Neuronal stem cell (in vitro differentiated cells): ENCODE results near the gene DNAH3.
"Not testable (repeated sequence)": the region's sequence is repeated elsewhere in the genome, so short reads cannot be mapped to it uniquely, and the experiment has no call there.

ENCODE experiments used
- DNase-seq: peaks from one replicate; pipeline ENCODE4 v3.0.0-alpha.2; 2013; ENCODE audit warnings: low spot score
- H2AFZ ChIP-seq: one replicate; pipeline ENCODE4 v1.6.1; 2013; ENCODE audit warnings: mild to moderate bottlenecking, low read length, inconsistent platforms
- H2AK5ac ChIP-seq: 2 replicates; pipeline ENCODE4 v1.6.1; 2013; ENCODE audit warnings: low read depth, mild to moderate bottlenecking, inconsistent platforms, low read length, moderate library complexity, mixed read lengths
- H2BK120ac ChIP-seq: 2 replicates; pipeline ENCODE4 v1.6.1; 2013; ENCODE audit warnings: low read depth, mild to moderate bottlenecking, inconsistent platforms, low read length, moderate library complexity, mixed read lengths
- H2BK12ac ChIP-seq: one replicate; pipeline ENCODE4 v1.6.1; 2013; ENCODE audit warnings: low read length, inconsistent platforms
- H2BK15ac ChIP-seq: 2 replicates; pipeline ENCODE4 v1.6.1; 2013; ENCODE audit warnings: mild to moderate bottlenecking, low read length, inconsistent platforms, mixed read lengths
- H2BK5ac ChIP-seq: one replicate; pipeline ENCODE4 v1.6.1; 2013; ENCODE audit warnings: inconsistent platforms, mild to moderate bottlenecking, low read length, moderate library complexity
- H3K14ac ChIP-seq: one replicate; pipeline ENCODE4 v1.6.1; 2013; ENCODE audit warnings: low read length, inconsistent platforms
- H3K18ac ChIP-seq: 2 replicates; pipeline ENCODE4 v1.6.1; 2013; ENCODE audit warnings: low read length, inconsistent platforms
- H3K23ac ChIP-seq: 2 replicates; pipeline ENCODE4 v1.6.1; 2013; ENCODE audit warnings: low read depth, mild to moderate bottlenecking, mixed read lengths, low read length, inconsistent platforms; ENCODE audit not compliant: poor library complexity
- H3K27ac ChIP-seq: replicated peaks from 3 replicates; pipeline ENCODE4 v1.5.1; 2013; ENCODE audit warnings: low read length, inconsistent platforms
- H3K27me3 ChIP-seq, 3 experiments: 2 replicates each; pipeline ENCODE4 v1.6.1; 2013; ENCODE audit warnings: low read length in 3 of 3, mild to moderate bottlenecking in 2 of 3, inconsistent platforms in 1 of 3, low read depth in 1 of 3, mixed read lengths in 1 of 3, moderate library complexity in 1 of 3; ENCODE audit not compliant: control insufficient read depth in 3 of 3, insufficient read depth in 3 of 3
- H3K36me3 ChIP-seq, 2 donors: replicated peaks in 1 of 2; 2 replicates each; pipeline ENCODE4 v1.6.1; 2013; ENCODE audit warnings: low read length in 2 of 2; ENCODE audit not compliant: control insufficient read depth in 2 of 2, insufficient read depth in 2 of 2
- H3K4ac ChIP-seq: 2 replicates; pipeline ENCODE4 v1.6.1; 2013; ENCODE audit warnings: inconsistent platforms, mild to moderate bottlenecking, low read length, moderate library complexity
- H3K4me1 ChIP-seq, 2 donors: 1 replicate in 1 of 2; 2 replicates in 1 of 2; pipeline ENCODE4 v1.6.1; 2013; ENCODE audit warnings: low read length in 2 of 2, low read depth in 1 of 2; ENCODE audit not compliant: control insufficient read depth in 2 of 2, insufficient read depth in 1 of 2
- H3K4me2 ChIP-seq: one replicate; pipeline ENCODE4 v1.6.1; 2013; ENCODE audit warnings: mild to moderate bottlenecking, low read length, inconsistent platforms; ENCODE audit not compliant: insufficient read depth, poor library complexity, severe bottlenecking
- H3K4me3 ChIP-seq, 2 donors: 2 replicates each; pipeline ENCODE4 v1.5.1; 2013; ENCODE audit warnings: low read length in 2 of 2, mild to moderate bottlenecking in 2 of 2, inconsistent platforms in 1 of 2, moderate library complexity in 1 of 2
- H3K79me1 ChIP-seq: one replicate; pipeline ENCODE4 v1.6.1; 2013; ENCODE audit warnings: low read depth, mild to moderate bottlenecking, inconsistent platforms, low read length, moderate library complexity
- H3K9ac ChIP-seq: one replicate; pipeline ENCODE4 v1.6.1; 2013; ENCODE audit warnings: mild to moderate bottlenecking, low read depth, low read length, inconsistent platforms; ENCODE audit not compliant: poor library complexity
- H3K9me3 ChIP-seq, 2 donors: replicated peaks in 1 of 2; 2 replicates each; pipeline versions ENCODE3 to v1.6.1; 2013; ENCODE audit warnings: low read length in 2 of 2, mild to moderate bottlenecking in 2 of 2, inconsistent platforms in 1 of 2, low read depth in 1 of 2, mixed read lengths in 1 of 2, moderate library complexity in 1 of 2; ENCODE audit not compliant: control insufficient read depth in 2 of 2, insufficient read depth in 1 of 2
- H4K8ac ChIP-seq: one replicate; pipeline ENCODE4 v1.6.1; 2013; ENCODE audit warnings: low read depth, mild to moderate bottlenecking, inconsistent platforms, low read length, moderate library complexity
- H4K91ac ChIP-seq: one replicate; pipeline ENCODE4 v1.6.1; 2013; ENCODE audit warnings: low read length, low read depth, mild to moderate bottlenecking, inconsistent platforms; ENCODE audit not compliant: poor library complexity
- WGBS, 2 donors: extraction: QIAGEN DNeasy Blood & Tissue Kit; methylation state at CpG; one replicate each; pipeline ENCODE4 v1.1.7; 2013; ENCODE audit warnings: missing lambda C conversion rate in 2 of 2, mixed read lengths in 1 of 2; ENCODE audit not compliant: insufficient read length in 2 of 2, insufficient replicate concordance in 1 of 2; ENCODE audit errors: extremely low coverage in 2 of 2; 5-methylcytosine and 5-hydroxymethylcytosine counted together

The DNAH3 gene

GRCh38 chr16:21001262-21001661 is 149.4 kb downstream of the DNAH3 start:
- no peak overlapping the region for H3K4me2 ChIP-seq
- H3K79me1 ChIP-seq, result no peaks in the 10 kb centered on the region
- no peak overlapping the region for H3K4ac ChIP-seq
- no peak overlapping the region for H2BK120ac ChIP-seq
- no peak overlapping the region for H3K18ac ChIP-seq
- H2AFZ ChIP-seq, result no peak overlapping the region
- no peak overlapping the region for H2BK12ac ChIP-seq
- H3K9me3 ChIP-seq, result no peaks in the 10 kb centered on the region
- no peak overlapping the region for H3K9ac ChIP-seq
- H3K27me3 ChIP-seq, result no peaks in the 10 kb centered on the region
- H3K4me3 ChIP-seq, result no peak overlapping the region
- H3K36me3 ChIP-seq, result no peaks in the 10 kb centered on the region
- H2BK5ac ChIP-seq, result no peak overlapping the region
- no peak overlapping the region for H4K91ac ChIP-seq
- H2BK15ac ChIP-seq, result no peak overlapping the region
- no peak overlapping the region for H3K14ac ChIP-seq
- DNase-seq, result peak; percentile 17
- no peak overlapping the region for H3K27ac ChIP-seq
- H3K23ac ChIP-seq, result no peak overlapping the region
- no peak overlapping the region for H2AK5ac ChIP-seq
- H4K8ac ChIP-seq, result no peak overlapping the region
- H3K4me1 ChIP-seq, result no peaks in the 10 kb centered on the region
- WGBS, 2 donors, result no CpG with 5 or more reads among the region's 3 CpGs

- Histone ChIP-seq H2BK120ac (no peak overlapping the region), H2AFZ (no peak overlapping the region), H3K4me1 (no peaks in the 10 kb centered on the region), H2AK5ac (no peak overlapping the region), H3K4ac (no peak overlapping the region), H3K23ac (no peak overlapping the region), H3K79me1 (no peaks in the 10 kb centered on the region), H3K9me3 (no peaks in the 10 kb centered on the region), H3K14ac (no peak overlapping the region), H3K4me2 (no peak overlapping the region), H3K27ac (no peak overlapping the region), H2BK5ac (no peak overlapping the region), H4K91ac (no peak overlapping the region), H3K27me3 (no peaks in the 10 kb centered on the region), H3K18ac (no peak overlapping the region), H3K9ac (no peak overlapping the region), H2BK15ac (no peak overlapping the region), H2BK12ac (no peak overlapping the region), H4K8ac (no peak overlapping the region), H3K4me3 (peak overlapping the region in 1 of 2 donors; percentile 22), H3K36me3 (no peaks in the 10 kb centered on the region)
- WGBS, 2 donors, result no CpG with 5 or more reads among the region's 5 CpGs
- DNase-seq, result no peak
Measured at GRCh38 chr16:20997147-20997546, 153.5 kb downstream of the DNAH3 start.

- Histone ChIP-seq H3K4me3 (no peak overlapping the region), H4K91ac (no peak overlapping the region), H2AFZ (no peak overlapping the region), H3K18ac (no peak overlapping the region), H2BK12ac (no peak overlapping the region), H2AK5ac (no peak overlapping the region), H3K36me3 (no peaks in the 10 kb centered on the region), H2BK5ac (no peak overlapping the region), H3K14ac (no peak overlapping the region), H3K4ac (no peak overlapping the region), H3K27ac (no peak overlapping the region), H3K4me2 (no peak overlapping the region), H3K9ac (no peak overlapping the region), H3K4me1 (no peaks in the 10 kb centered on the region), H4K8ac (no peak overlapping the region), H2BK15ac (no peak overlapping the region), H3K9me3 (no peaks in the 10 kb centered on the region), H2BK120ac (no peak overlapping the region), H3K27me3 (no peaks in the 10 kb centered on the region), H3K79me1 (no peaks in the 10 kb centered on the region), H3K23ac (no peak overlapping the region)
- DNase-seq, result no peak
- WGBS, 2 donors, result no CpG with 5 or more reads among the region's 4 CpGs
Measured at GRCh38 chr16:20995711-20996110, 154.9 kb downstream of the DNAH3 start.

GRCh38 chr16:20989496-20990070 is 161.1 kb downstream of the DNAH3 start:
- no CpG with 5 or more reads among the region's 38 CpGs for WGBS, 2 donors
- H3K9ac ChIP-seq, H3K4me2 ChIP-seq, H3K79me1 ChIP-seq, H3K9me3 ChIP-seq, H3K14ac ChIP-seq, H2BK15ac ChIP-seq, H3K4me3 ChIP-seq, H2AFZ ChIP-seq, H3K27ac ChIP-seq, H4K8ac ChIP-seq, H3K23ac ChIP-seq, H3K27me3 ChIP-seq, H3K36me3 ChIP-seq, H3K4ac ChIP-seq, H2BK120ac ChIP-seq, H2BK5ac ChIP-seq, H2AK5ac ChIP-seq, H3K18ac ChIP-seq, H2BK12ac ChIP-seq, DNase-seq, H3K4me1 ChIP-seq, H4K91ac ChIP-seq: not testable (repeated sequence)
